ENCODE measurements around the gene CD22. TPM values are rescaled to one million over a fixed set of nuclear protein-coding genes. Genes with fewer than 3 reads are reported as not detected.

Gene CD22
- polyA plus RNA-seq, 1 donor from 2014 or later = not detected

DNA sequence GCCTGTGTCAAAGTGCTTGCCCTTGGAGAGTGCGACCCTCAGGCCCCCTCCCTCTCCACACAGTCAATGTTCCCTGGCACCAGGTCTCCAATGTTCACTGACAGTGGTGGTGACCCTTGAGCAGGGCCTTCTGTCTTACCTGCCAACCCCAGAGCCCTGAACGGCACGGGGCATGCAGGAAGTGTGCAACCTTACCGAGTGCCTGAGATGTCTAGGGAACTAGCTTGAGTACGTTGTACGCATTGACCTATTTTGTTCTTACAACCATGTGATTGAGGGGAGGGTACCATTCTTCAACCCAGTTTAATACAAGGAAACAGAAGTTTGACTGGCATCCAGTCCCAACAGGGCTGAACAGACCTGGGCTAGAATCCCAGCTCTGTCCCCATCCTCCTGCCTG, 23.8 kb upstream of the CD22 start:
- Histone ChIP-seq H3K27ac (ENCODE audit: low read length) (no peak overlapping the region), H3K9me3 (ENCODE audit: low read length) (no peaks in the 10 kb centered on the region), H3K79me2 (replicated peaks; ENCODE audit: insufficient read depth, low read length) (no peaks in the 10 kb centered on the region), H3K36me3 (ENCODE audit: insufficient read depth, low read length) (no peaks in the 10 kb centered on the region), H3K27me3 (ENCODE audit: insufficient read depth, low read depth, low read length) (no peaks in the 10 kb centered on the region), H4K20me1 (ENCODE audit: insufficient read depth) (no peaks in the 10 kb centered on the region), H3K4me2 (ENCODE audit: low read length) (no peak overlapping the region), H3F3A (ENCODE audit: insufficient read depth, low read length, poor library complexity, severe bottlenecking) (no peaks in the 10 kb centered on the region), H2AFZ (ENCODE audit: low read depth, low read length) (no peak overlapping the region), H3K4me3 (ENCODE audit: low read length) (no peak overlapping the region), H3K9me2 (ENCODE audit: insufficient read depth, low read length) (no peaks in the 10 kb centered on the region), H3K9ac (ENCODE audit: low read length) (no peak overlapping the region)
- TF ChIP-seq MXI1 (conservative IDR thresholded peaks at IDR 0.05; ENCODE audit: poor library complexity, severe bottlenecking) (no peak), TAF1 (IDR thresholded peaks at IDR 0.05; ENCODE audit: low read depth) (no peak), RAD21 (conservative IDR thresholded peaks at IDR 0.05) (no peak), EP300 (conservative IDR thresholded peaks at IDR 0.05; ENCODE audit: poor library complexity, severe bottlenecking) (no peak), POLR2AphosphoS5 (IDR thresholded peaks at IDR 0.05) (no peak), SMC3 (conservative IDR thresholded peaks at IDR 0.05; ENCODE audit: poor library complexity) (no peak), EZH2 (IDR thresholded peaks at IDR 0.05; ENCODE audit: borderline replicate concordance, insufficient read depth, low read length, poor library complexity, severe bottlenecking) (no peak), CTCF (IDR thresholded peaks at IDR 0.05; ENCODE audit: poor library complexity, severe bottlenecking) (no peak)
- TF ChIP-seq, protein P1, sequence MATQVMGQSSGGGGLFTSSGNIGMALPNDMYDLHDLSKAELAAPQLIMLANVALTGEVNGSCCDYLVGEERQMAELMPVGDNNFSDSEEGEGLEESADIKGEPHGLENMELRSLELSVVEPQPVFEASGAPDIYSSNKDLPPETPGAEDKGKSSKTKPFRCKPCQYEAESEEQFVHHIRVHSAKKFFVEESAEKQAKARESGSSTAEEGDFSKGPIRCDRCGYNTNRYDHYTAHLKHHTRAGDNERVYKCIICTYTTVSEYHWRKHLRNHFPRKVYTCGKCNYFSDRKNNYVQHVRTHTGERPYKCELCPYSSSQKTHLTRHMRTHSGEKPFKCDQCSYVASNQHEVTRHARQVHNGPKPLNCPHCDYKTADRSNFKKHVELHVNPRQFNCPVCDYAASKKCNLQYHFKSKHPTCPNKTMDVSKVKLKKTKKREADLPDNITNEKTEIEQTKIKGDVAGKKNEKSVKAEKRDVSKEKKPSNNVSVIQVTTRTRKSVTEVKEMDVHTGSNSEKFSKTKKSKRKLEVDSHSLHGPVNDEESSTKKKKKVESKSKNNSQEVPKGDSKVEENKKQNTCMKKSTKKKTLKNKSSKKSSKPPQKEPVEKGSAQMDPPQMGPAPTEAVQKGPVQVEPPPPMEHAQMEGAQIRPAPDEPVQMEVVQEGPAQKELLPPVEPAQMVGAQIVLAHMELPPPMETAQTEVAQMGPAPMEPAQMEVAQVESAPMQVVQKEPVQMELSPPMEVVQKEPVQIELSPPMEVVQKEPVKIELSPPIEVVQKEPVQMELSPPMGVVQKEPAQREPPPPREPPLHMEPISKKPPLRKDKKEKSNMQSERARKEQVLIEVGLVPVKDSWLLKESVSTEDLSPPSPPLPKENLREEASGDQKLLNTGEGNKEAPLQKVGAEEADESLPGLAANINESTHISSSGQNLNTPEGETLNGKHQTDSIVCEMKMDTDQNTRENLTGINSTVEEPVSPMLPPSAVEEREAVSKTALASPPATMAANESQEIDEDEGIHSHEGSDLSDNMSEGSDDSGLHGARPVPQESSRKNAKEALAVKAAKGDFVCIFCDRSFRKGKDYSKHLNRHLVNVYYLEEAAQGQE (IDR thresholded peaks at IDR 0.05; ENCODE audit: borderline replicate concordance) = no peak

DNA sequence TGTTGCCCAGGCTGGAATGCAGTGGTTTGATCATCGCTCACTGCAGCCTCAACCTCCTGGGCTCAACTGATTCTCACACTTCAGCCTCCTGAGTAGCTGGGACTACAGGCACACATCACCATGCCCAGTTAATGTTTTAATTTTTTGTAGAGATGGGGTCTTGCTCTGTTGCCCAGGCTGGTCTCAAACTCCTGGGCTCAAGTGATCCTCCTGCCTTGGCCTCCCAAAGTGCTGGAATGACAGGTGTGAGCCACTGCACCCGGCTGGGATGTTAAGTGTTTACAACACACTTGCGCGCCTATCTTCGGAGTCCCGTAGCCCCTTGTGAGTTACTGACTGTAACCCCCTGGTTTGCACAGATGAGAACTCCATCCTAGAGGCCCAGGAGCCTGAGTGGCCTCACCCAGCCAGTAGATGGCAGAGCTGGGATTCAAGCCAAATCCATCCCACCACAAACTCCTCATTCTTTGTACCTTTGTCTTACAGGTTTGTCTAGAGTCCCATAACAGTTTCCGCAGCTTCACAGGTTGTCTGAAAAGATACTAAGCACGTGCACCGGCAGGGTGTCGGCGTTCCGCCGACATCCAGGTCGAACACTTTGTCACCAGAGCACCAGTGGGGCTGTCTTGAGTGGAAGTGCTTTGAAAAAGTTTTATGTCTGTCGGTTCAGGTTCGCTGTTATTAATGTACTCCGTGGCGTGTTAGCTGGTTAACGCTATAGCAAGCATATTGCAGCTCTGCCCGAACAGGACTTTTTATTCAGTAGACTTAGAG, 22.3 kb upstream of the CD22 start:
- Histone ChIP-seq H3K79me2 (replicated peaks; ENCODE audit: insufficient read depth, low read length) (no peaks in the 10 kb centered on the region), H3F3A (ENCODE audit: insufficient read depth, low read length, poor library complexity, severe bottlenecking) (no peaks in the 10 kb centered on the region), H3K9me2 (ENCODE audit: insufficient read depth, low read length) (no peaks in the 10 kb centered on the region), H3K9ac (ENCODE audit: low read length) (no peak overlapping the region), H3K27ac (ENCODE audit: low read length) (no peak overlapping the region), H3K4me2 (ENCODE audit: low read length) (no peak overlapping the region), H2AFZ (ENCODE audit: low read depth, low read length) (no peak overlapping the region), H3K4me3 (ENCODE audit: low read length) (no peak overlapping the region), H3K36me3 (ENCODE audit: insufficient read depth, low read length) (no peaks in the 10 kb centered on the region), H4K20me1 (ENCODE audit: insufficient read depth) (no peaks in the 10 kb centered on the region), H3K27me3 (ENCODE audit: insufficient read depth, low read depth, low read length) (no peaks in the 10 kb centered on the region), H3K9me3 (ENCODE audit: low read length) (no peaks in the 10 kb centered on the region)
- TF ChIP-seq SMC3 (conservative IDR thresholded peaks at IDR 0.05; ENCODE audit: poor library complexity) = no peak
- TF ChIP-seq RAD21 (conservative IDR thresholded peaks at IDR 0.05) = no peak
- TF ChIP-seq, protein P1 (IDR thresholded peaks at IDR 0.05; ENCODE audit: borderline replicate concordance) = no peak
- TF ChIP-seq MXI1 (conservative IDR thresholded peaks at IDR 0.05; ENCODE audit: poor library complexity, severe bottlenecking) = no peak
- no peak for TF ChIP-seq EZH2 (IDR thresholded peaks at IDR 0.05; ENCODE audit: borderline replicate concordance, insufficient read depth, low read length, poor library complexity, severe bottlenecking)
- TF ChIP-seq EP300 (conservative IDR thresholded peaks at IDR 0.05; ENCODE audit: poor library complexity, severe bottlenecking) = no peak
- no peak for TF ChIP-seq TAF1 (IDR thresholded peaks at IDR 0.05; ENCODE audit: low read depth)
- no peak for TF ChIP-seq POLR2AphosphoS5 (IDR thresholded peaks at IDR 0.05)
- TF ChIP-seq CTCF (IDR thresholded peaks at IDR 0.05; ENCODE audit: poor library complexity, severe bottlenecking) = no peak

Data from neural cell (in vitro differentiated cells).